GM10248 (cell line): ENCODE results near the gene CHP2.

Experiments
- CTCF ChIA-PET: fragments of 300-600 bp; sonication (Branson Sonifier 250); formaldehyde crosslinking; extraction: SDS; loops from one replicate; lab custom pipeline; 2021; ENCODE audit warnings: antibody characterized with exemption; lab: Yijun Ruan, JAX
- POLR2A ChIA-PET: fragments of 350-650 bp; sonication (Branson Sonifier 250); formaldehyde crosslinking; extraction: SDS; loops from one replicate; lab custom pipeline; 2020; ENCODE audit warnings: antibody characterized with exemption; lab: Yijun Ruan, JAX
- DNase-seq: peaks from one replicate; pipeline ENCODE4 v3.0.0; 2012; ENCODE audit errors: extremely low spot score
- TF ChIP-seq, protein P1 (sequence below): IDR thresholded peaks from 2 replicates; pipeline ENCODE4 v1.5.1; 2012; ENCODE audit warnings: mild to moderate bottlenecking, low read depth; ENCODE audit errors: extremely low read depth, missing control alignments, control extremely low read depth

Gene CHP2

GRCh38 chr16:23781176-23781575, 26.4 kb downstream of the CHP2 start:
- no peak for DNase-seq
- ChIA-PET POLR2A (no interaction called here), CTCF (no interaction called here)
- TF ChIP-seq, protein P1, sequence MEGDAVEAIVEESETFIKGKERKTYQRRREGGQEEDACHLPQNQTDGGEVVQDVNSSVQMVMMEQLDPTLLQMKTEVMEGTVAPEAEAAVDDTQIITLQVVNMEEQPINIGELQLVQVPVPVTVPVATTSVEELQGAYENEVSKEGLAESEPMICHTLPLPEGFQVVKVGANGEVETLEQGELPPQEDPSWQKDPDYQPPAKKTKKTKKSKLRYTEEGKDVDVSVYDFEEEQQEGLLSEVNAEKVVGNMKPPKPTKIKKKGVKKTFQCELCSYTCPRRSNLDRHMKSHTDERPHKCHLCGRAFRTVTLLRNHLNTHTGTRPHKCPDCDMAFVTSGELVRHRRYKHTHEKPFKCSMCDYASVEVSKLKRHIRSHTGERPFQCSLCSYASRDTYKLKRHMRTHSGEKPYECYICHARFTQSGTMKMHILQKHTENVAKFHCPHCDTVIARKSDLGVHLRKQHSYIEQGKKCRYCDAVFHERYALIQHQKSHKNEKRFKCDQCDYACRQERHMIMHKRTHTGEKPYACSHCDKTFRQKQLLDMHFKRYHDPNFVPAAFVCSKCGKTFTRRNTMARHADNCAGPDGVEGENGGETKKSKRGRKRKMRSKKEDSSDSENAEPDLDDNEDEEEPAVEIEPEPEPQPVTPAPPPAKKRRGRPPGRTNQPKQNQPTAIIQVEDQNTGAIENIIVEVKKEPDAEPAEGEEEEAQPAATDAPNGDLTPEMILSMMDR: no peak

DNA sequence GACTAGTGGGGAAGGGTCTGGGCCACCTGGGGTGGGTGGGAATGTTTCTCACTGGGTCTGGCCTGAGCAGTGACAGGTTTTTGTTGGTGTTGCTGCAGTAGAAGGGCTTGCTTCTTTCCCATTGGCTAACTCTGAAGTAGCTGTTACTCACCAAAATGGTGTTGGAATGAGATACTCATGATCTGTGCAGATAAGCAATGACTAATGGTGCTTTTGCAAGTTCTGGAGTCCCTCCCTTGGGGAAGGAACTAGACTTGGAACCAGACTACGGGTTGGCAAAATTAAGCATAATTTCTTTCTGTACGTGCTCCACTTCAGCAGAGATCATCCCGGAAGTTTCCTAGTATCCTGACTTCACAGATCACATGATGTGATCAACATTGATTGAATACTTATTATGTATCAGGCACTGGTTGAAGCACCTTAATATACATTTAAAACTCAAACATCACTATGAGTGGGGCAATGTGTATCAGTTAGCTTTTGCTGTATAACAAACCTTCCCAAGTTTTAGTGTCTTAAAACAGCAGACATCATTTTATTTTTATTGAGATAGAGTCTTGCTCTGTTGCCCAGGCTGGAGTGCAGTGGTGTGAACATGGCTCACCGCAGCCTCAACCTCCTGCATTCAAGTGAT, 30.1 kb downstream of the CHP2 start:
- POLR2A ChIA-PET: no interaction called here
- TF ChIP-seq, protein P1: no peak
- CTCF ChIA-PET: no interaction called here

GRCh38 chr16:23785842-23786241, 31.0 kb downstream of the CHP2 start:
- ChIA-PET POLR2A (no interaction called here), CTCF (interaction anchor here (1.3 to 1.4 kb wide), 2 partner anchors 17 to 18 kb away, joined by 3 to 5 read pairs; no protein-coding TSS in a partner anchor)
- TF ChIP-seq, protein P1: no peak
- DNase-seq: no peak

More for the DNA sequence above, 30.1 kb downstream of the CHP2 start:
- DNase-seq: no peak

DNA sequence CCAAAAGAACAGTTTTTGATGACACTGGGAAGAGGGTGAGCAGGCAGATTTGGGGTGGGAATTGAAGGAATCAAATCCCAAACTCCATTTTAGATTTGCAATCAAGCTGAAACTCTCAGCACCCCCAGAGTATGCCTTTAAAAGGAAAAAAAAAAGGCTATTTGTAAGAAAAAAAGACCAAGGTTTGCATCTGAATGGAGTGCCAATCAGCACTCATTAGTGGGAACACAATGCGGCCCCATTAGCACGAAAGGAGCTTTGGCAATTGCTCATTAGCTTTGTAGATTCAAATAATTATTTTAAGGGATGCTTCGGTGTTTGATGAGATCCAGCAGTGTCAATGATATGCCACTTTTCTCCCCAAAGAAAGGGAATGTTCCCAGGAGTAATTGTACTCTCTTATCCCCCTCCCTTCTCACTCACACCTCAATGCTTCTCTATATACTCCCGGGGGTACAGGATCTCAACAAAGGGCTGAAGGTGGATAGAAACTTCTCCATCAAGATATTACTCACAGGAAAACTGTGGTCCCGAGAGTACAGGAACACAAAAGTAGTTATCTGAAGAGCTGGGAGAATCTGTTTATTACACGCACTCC, 32.2 kb downstream of the CHP2 start:
- POLR2A ChIA-PET: no interaction called here
- CTCF ChIA-PET: interaction anchor here (0.6 to 1.7 kb wide), 6 partner anchors 14 to 718 kb away, joined by 3 to 5 read pairs (median 3); no protein-coding TSS in a partner anchor
- TF ChIP-seq, protein P1: no peak
- DNase-seq: no peak

DNA sequence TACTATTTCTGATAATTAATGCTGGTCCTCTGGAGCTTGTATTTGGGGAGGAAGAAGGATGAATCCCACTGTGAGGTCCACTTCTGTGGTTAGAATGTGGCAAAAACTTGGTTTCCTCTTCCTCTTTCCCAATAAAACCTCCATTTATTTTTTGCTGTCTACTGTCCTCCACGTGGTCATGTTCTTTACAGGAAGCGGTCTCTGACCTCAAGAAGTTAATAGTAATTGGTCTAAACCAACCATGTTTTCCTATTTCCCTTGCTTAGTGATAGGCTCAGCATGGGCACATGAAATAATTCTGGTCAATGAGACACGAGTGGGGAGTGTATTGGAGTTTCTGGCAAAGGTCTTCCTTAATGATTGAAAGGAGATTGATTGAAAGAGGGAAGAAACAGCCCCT, 33.9 kb downstream of the CHP2 start:
- no peak for DNase-seq
- CTCF ChIA-PET: no interaction called here
- TF ChIP-seq, protein P1: no peak
- POLR2A ChIA-PET: no interaction called here

- TF ChIP-seq, protein P1: no peak
- no peak for DNase-seq
- ChIA-PET CTCF (no interaction called here), POLR2A (no interaction called here)
Observed at GRCh38 chr16:23795378-23795777, 40.6 kb downstream of the CHP2 start.
